ENCODE data around the gene CDK18.

The CDK18 gene

GRCh38 chr1:205536759-205537361 is 32.4 kb downstream of the CDK18 start:
- no peak for DNase-seq (ENCODE audit: low read depth in 3 of 3)

- no peak for DNase-seq (ENCODE audit: low read depth in 3 of 3)
Measured at GRCh38 chr1:205537386-205538018, 33.0 kb downstream of the CDK18 start.

GRCh38 chr1:205538235-205538840 is 33.9 kb downstream of the CDK18 start:
- no peak for DNase-seq (ENCODE audit: low read depth in 3 of 3)

- no peak for DNase-seq (ENCODE audit: low read depth in 3 of 3)
Measured at GRCh38 chr1:205541161-205541886, 36.9 kb downstream of the CDK18 start.

GRCh38 chr1:205542367-205542766 is 37.9 kb downstream of the CDK18 start:
- DNase-seq (ENCODE audit: low read depth in 3 of 3): no peak

GRCh38 chr1:205543351-205544301 is 39.2 kb downstream of the CDK18 start:
- DNase-seq (ENCODE audit: low read depth in 3 of 3): peak in 2 of 3 donors; percentile 2 to 14

GRCh38 chr1:205545001-205545919 is 40.8 kb downstream of the CDK18 start:
- no peak for DNase-seq (ENCODE audit: low read depth in 3 of 3)

GRCh38 chr1:205545991-205546390 is 41.5 kb downstream of the CDK18 start:
- DNase-seq (ENCODE audit: low read depth in 3 of 3): no peak

GRCh38 chr1:205546541-205546940 is 42.1 kb downstream of the CDK18 start:
- no peak for DNase-seq (ENCODE audit: low read depth in 3 of 3)

- no peak for DNase-seq (ENCODE audit: low read depth in 3 of 3)
Measured at GRCh38 chr1:205547936-205548827, 43.7 kb downstream of the CDK18 start.

GRCh38 chr1:205554026-205554811 is 49.8 kb downstream of the CDK18 start:
- DNase-seq (ENCODE audit: low read depth in 3 of 3): no peak

GRCh38 chr1:205561501-205562203 is 57.2 kb downstream of the CDK18 start:
- DNase-seq (ENCODE audit: low read depth in 3 of 3): no peak

- no peak for DNase-seq (ENCODE audit: low read depth in 3 of 3)
Measured at GRCh38 chr1:205563927-205564441, 59.5 kb downstream of the CDK18 start.

GRCh38 chr1:205565799-205566198 is 61.3 kb downstream of the CDK18 start:
- DNase-seq (ENCODE audit: low read depth in 3 of 3): no peak

- no peak for DNase-seq (ENCODE audit: low read depth in 3 of 3)
Measured at GRCh38 chr1:205567716-205568115, 63.2 kb downstream of the CDK18 start.

- no peak for DNase-seq (ENCODE audit: low read depth in 3 of 3)
Measured at GRCh38 chr1:205568135-205568468, 63.6 kb downstream of the CDK18 start.

- DNase-seq (ENCODE audit: low read depth in 3 of 3): no peak
Measured at GRCh38 chr1:205568469-205569361, 64.2 kb downstream of the CDK18 start.

All from stimulated activated CD4-positive, alpha-beta T cell treated with anti-CD3 and anti-CD28 coated beads, TNF-alpha, amount 100 ng/mL, for 48 hours (primary cell).